HepG2 (cell line): Measurements from ENCODE around the gene NKD1. TPM values are rescaled to one million over a fixed set of nuclear protein-coding genes. Genes with fewer than 3 reads are reported as not detected.

Experiments used
- ARNTL ChIP-seq: sonication (generic); formaldehyde crosslinking; IDR thresholded peaks from 2 replicates; pipeline ENCODE4 v1.4.0; 2020; ENCODE audit warnings: mild to moderate bottlenecking, missing genetic modification reagents
- MAFK ChIP-seq, 2 experiments: IDR thresholded peaks in 1 of 2; conservative IDR thresholded peaks in 1 of 2; 2 replicates each; pipeline ENCODE4 v1.6.1; 2011; ENCODE audit warnings: improper control_type of control experiment in 2 of 2, low read length in 2 of 2
- NR1H2 ChIP-seq: sonication (generic); formaldehyde crosslinking; IDR thresholded peaks from 2 replicates; pipeline ENCODE4 v1.8.1; 2022; ENCODE audit warnings: low read depth, missing genetic modification reagents, borderline replicate concordance
- SAFB2 ChIP-seq: sonication (generic); formaldehyde crosslinking; IDR thresholded peaks from 2 replicates; pipeline ENCODE4 v1.5.1; 2020; ENCODE audit warnings: missing genetic modification reagents, low read depth, mild to moderate bottlenecking, borderline replicate concordance
- TBP ChIP-seq: sonication (generic); formaldehyde crosslinking; IDR thresholded peaks from 2 replicates; pipeline ENCODE4 v1.5.0; 2020; ENCODE audit warnings: missing genetic modification reagents
- ZBTB42 ChIP-seq: sonication (generic); formaldehyde crosslinking; IDR thresholded peaks from 2 replicates; pipeline ENCODE4 v1.5.0; 2020; ENCODE audit warnings: mild to moderate bottlenecking, missing genetic modification reagents
- ZNF292 ChIP-seq: sonication (generic); formaldehyde crosslinking; IDR thresholded peaks from 2 replicates; pipeline ENCODE4 v1.8.1; 2022; ENCODE audit warnings: mild to moderate bottlenecking, low read depth, missing genetic modification reagents, borderline replicate concordance
- ZNF326 ChIP-seq: sonication (generic); formaldehyde crosslinking; IDR thresholded peaks from 2 replicates; pipeline ENCODE4 v1.4.0; 2020; ENCODE audit warnings: missing genetic modification reagents, borderline replicate concordance
- ZNF350 ChIP-seq: sonication (generic); formaldehyde crosslinking; IDR thresholded peaks from 2 replicates; pipeline ENCODE4 v1.4.0; 2020; ENCODE audit warnings: mild to moderate bottlenecking, low read depth, missing genetic modification reagents, borderline replicate concordance
- ZNF446 ChIP-seq: sonication (generic); formaldehyde crosslinking; IDR thresholded peaks from 2 replicates; pipeline ENCODE4 v1.5.0; 2020; ENCODE audit warnings: mild to moderate bottlenecking, missing genetic modification reagents
- ZNF546 ChIP-seq: sonication (generic); formaldehyde crosslinking; conservative IDR thresholded peaks from 2 replicates; pipeline ENCODE4 v1.8.1; 2023; ENCODE audit warnings: mild to moderate bottlenecking, missing genetic modification reagents
- ZNF652 ChIP-seq: IDR thresholded peaks from 2 replicates; pipeline ENCODE4 v1.6.1; 2016; ENCODE audit warnings: low read depth, borderline replicate concordance
- ZNF703 ChIP-seq: sonication (generic); formaldehyde crosslinking; IDR thresholded peaks from 2 replicates; pipeline ENCODE4 v1.5.1; 2020; ENCODE audit warnings: missing genetic modification reagents, mild to moderate bottlenecking, moderate library complexity, borderline replicate concordance
- polyA plus RNA-seq, 8 experiments: library from polyadenylated mRNA; depleted of rRNA in 3 of 8; stranded (reverse) in 7 of 8; unstranded in 1 of 8; fragments of >200 nt; fragmentation: Illumina TruSeq in 4 of 8; extraction: Trizol in 4 of 8; gene quantifications; 2 replicates each; pipeline versions ENCODE4 v1.2.1 to v1.2.3, GENCODE V29; 2011 to 2016; ENCODE audit warnings: low read depth in 4 of 8, missing spikeins in 1 of 8, mixed read lengths in 1 of 8; ENCODE audit not compliant: insufficient read depth in 1 of 8
- total RNA-seq, 5 experiments: library from RNA; depleted of rRNA; stranded (reverse); fragments of >200 nt; fragmentation: Illumina TruSeq; extraction: Trizol; gene quantifications; 2 replicates each; pipeline ENCODE4 v1.2.3, GENCODE V29; 2016; ENCODE audit warnings: low read depth in 1 of 5
- TF ChIP-seq, protein P1 (sequence below): sonication (generic); formaldehyde crosslinking; IDR thresholded peaks from 2 replicates; pipeline ENCODE4 v1.4.0; 2020; ENCODE audit warnings: low read depth, mild to moderate bottlenecking, missing genetic modification reagents
- TF ChIP-seq, protein P2 (sequence below): sonication (generic); formaldehyde crosslinking; conservative IDR thresholded peaks from 2 replicates; pipeline ENCODE4 v1.5.0; 2020; ENCODE audit warnings: missing genetic modification reagents
- TF ChIP-seq, protein P3 (sequence below): IDR thresholded peaks from 2 replicates; pipeline ENCODE4 v1.6.1; 2016; ENCODE audit warnings: low read depth, missing genetic modification reagents, missing compliant biosample characterization
- TF ChIP-seq, protein P4 (sequence below): sonication (generic); formaldehyde crosslinking; IDR thresholded peaks from 2 replicates; pipeline ENCODE4 v1.5.0; 2020; ENCODE audit warnings: mild to moderate bottlenecking, missing genetic modification reagents, borderline replicate concordance

The NKD1 gene
- total and polyA plus RNA-seq, 2 of the 13 experiments (the other 11 are each of a cell fraction or from before 2014, with no cell fraction given): 70.4 to 121 TPM

DNA sequence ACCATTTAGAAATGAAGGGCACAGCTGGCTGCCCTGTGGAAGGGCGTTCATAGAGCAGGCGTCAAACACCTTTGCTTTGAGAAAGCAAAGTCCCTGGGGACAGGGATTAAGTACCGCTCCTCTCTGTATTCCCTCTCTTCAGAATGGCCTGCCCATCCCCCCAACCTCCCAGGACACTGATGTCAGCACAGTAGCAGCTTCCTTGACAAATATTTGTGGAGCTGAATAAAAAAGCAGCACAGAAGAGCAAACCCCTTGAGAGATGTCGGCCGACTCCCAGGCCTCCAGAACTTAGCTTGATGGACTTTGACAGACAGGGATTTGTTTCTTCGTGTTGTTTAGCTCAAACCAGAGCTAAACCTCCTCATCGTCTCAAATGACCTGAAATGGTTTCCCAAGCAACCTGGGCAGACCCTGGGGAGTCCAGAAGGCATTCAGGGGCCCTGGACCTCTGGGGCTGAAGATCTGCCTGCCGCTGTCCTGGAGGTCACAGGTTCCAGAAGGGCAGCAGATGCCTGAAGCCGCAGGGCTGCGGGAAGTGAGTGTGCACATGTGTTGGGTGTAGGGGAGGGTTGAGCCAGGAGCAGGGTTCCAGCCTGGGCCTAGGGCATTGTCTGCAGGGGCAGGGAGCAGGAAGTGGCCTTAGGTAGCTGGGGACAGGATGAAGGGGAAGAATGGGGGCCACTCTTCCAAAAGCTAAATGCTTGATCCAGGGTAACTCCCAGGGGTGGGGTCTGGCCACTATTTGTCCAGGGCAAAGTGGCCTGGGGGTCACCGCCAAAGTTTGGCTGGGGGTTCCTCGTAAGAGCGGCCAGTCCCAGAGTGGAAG is 42.3 kb upstream of the NKD1 start (continued):
- TF ChIP-seq MAFK (conservative IDR thresholded peaks at IDR 0.05 in 1 of 2, IDR thresholded peaks at IDR 0.05 in 1 of 2; ENCODE audit: low read length in 2 of 2) (no peak), ZNF703 (CRISPR knock-in tag) (no peak), ZNF652 (CRISPR knock-in tag) (no peak), ZNF292 (CRISPR knock-in tag) (peak; percentile 95; the same call in 1 of the 2 replicates), ZBTB42 (CRISPR knock-in tag) (peak; percentile 66; the same call in 1 of the 2 replicates), SAFB2 (CRISPR knock-in tag) (no peak), TBP (no peak), ZNF546 (CRISPR knock-in tag) (peak; percentile 75; the same call in 1 of the 2 replicates), NR1H2 (CRISPR knock-in tag) (no peak), ZNF326 (no peak), ARNTL (CRISPR knock-in tag) (peak; percentile 71; the same call in 1 of the 2 replicates), ZNF446 (no peak), ZNF350 (CRISPR knock-in tag) (no peak; the same call in 1 of the 2 replicates)
- TF ChIP-seq, protein P1, sequence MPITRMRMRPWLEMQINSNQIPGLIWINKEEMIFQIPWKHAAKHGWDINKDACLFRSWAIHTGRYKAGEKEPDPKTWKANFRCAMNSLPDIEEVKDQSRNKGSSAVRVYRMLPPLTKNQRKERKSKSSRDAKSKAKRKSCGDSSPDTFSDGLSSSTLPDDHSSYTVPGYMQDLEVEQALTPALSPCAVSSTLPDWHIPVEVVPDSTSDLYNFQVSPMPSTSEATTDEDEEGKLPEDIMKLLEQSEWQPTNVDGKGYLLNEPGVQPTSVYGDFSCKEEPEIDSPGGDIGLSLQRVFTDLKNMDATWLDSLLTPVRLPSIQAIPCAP (CRISPR knock-in tag): 0 out of 2 replicates have a peak, but pooled peaks have one; percentile 14
- TF ChIP-seq, protein P2, sequence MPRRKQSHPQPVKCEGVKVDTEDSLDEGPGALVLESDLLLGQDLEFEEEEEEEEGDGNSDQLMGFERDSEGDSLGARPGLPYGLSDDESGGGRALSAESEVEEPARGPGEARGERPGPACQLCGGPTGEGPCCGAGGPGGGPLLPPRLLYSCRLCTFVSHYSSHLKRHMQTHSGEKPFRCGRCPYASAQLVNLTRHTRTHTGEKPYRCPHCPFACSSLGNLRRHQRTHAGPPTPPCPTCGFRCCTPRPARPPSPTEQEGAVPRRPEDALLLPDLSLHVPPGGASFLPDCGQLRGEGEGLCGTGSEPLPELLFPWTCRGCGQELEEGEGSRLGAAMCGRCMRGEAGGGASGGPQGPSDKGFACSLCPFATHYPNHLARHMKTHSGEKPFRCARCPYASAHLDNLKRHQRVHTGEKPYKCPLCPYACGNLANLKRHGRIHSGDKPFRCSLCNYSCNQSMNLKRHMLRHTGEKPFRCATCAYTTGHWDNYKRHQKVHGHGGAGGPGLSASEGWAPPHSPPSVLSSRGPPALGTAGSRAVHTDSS (CRISPR knock-in tag): no peak
- TF ChIP-seq, protein P3, sequence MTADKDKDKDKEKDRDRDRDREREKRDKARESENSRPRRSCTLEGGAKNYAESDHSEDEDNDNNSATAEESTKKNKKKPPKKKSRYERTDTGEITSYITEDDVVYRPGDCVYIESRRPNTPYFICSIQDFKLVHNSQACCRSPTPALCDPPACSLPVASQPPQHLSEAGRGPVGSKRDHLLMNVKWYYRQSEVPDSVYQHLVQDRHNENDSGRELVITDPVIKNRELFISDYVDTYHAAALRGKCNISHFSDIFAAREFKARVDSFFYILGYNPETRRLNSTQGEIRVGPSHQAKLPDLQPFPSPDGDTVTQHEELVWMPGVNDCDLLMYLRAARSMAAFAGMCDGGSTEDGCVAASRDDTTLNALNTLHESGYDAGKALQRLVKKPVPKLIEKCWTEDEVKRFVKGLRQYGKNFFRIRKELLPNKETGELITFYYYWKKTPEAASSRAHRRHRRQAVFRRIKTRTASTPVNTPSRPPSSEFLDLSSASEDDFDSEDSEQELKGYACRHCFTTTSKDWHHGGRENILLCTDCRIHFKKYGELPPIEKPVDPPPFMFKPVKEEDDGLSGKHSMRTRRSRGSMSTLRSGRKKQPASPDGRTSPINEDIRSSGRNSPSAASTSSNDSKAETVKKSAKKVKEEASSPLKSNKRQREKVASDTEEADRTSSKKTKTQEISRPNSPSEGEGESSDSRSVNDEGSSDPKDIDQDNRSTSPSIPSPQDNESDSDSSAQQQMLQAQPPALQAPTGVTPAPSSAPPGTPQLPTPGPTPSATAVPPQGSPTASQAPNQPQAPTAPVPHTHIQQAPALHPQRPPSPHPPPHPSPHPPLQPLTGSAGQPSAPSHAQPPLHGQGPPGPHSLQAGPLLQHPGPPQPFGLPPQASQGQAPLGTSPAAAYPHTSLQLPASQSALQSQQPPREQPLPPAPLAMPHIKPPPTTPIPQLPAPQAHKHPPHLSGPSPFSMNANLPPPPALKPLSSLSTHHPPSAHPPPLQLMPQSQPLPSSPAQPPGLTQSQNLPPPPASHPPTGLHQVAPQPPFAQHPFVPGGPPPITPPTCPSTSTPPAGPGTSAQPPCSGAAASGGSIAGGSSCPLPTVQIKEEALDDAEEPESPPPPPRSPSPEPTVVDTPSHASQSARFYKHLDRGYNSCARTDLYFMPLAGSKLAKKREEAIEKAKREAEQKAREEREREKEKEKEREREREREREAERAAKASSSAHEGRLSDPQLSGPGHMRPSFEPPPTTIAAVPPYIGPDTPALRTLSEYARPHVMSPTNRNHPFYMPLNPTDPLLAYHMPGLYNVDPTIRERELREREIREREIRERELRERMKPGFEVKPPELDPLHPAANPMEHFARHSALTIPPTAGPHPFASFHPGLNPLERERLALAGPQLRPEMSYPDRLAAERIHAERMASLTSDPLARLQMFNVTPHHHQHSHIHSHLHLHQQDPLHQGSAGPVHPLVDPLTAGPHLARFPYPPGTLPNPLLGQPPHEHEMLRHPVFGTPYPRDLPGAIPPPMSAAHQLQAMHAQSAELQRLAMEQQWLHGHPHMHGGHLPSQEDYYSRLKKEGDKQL (CRISPR knock-in tag): peak; percentile 27; the same call in 1 of the 2 replicates
- TF ChIP-seq, protein P4, sequence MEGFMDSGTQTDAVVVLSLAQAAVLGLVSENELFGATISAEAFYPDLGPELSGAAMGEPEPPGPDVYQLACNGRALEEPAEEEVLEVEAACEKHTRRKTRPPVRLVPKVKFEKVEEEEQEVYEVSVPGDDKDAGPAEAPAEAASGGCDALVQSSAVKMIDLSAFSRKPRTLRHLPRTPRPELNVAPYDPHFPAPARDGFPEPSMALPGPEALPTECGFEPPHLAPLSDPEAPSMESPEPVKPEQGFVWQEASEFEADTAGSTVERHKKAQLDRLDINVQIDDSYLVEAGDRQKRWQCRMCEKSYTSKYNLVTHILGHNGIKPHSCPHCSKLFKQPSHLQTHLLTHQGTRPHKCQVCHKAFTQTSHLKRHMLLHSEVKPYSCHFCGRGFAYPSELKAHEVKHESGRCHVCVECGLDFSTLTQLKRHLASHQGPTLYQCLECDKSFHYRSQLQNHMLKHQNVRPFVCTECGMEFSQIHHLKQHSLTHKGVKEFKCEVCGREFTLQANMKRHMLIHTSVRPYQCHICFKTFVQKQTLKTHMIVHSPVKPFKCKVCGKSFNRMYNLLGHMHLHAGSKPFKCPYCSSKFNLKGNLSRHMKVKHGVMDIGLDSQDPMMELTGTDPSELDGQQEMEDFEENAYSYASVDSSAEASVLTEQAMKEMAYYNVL (CRISPR knock-in tag): no peak; the same call in 1 of the 2 replicates
